Liver (tissue), 9 donors: ENCODE results near the gene VTCN1. TPM values are rescaled to one million over a fixed set of nuclear protein-coding genes. Genes with fewer than 3 reads are reported as not detected.

Experiments used
- DNase-seq: peaks from one replicate; pipeline ENCODE4 v3.0.0-alpha.2; 2017; ENCODE audit warnings: low spot score
- H3K27ac ChIP-seq, 2 donors: one replicate each; pipeline ENCODE4 v1.7.0; 2013; ENCODE audit warnings: inconsistent platforms in 2 of 2, low read length in 2 of 2, control low read depth in 1 of 2, low read depth in 1 of 2, mild to moderate bottlenecking in 1 of 2
- H3K27me3 ChIP-seq, 4 donors: one replicate each; pipeline versions ENCODE4 v1.6.1 to v1.7.0; 2013; ENCODE audit warnings: low read length in 3 of 4, inconsistent platforms in 1 of 4, mild to moderate bottlenecking in 1 of 4, moderate library complexity in 1 of 4; ENCODE audit not compliant: control insufficient read depth in 4 of 4, insufficient read depth in 4 of 4
- H3K36me3 ChIP-seq, 4 donors: one replicate each; pipeline versions ENCODE4 v1.6.1 to v1.7.0; 2013; ENCODE audit warnings: low read length in 3 of 4, mild to moderate bottlenecking in 3 of 4, low read depth in 1 of 4, moderate library complexity in 1 of 4; ENCODE audit not compliant: control insufficient read depth in 4 of 4, insufficient read depth in 3 of 4
- H3K4me1 ChIP-seq, 4 donors: one replicate each; pipeline versions ENCODE4 v1.6.1 to v1.7.0; 2013; ENCODE audit warnings: low read length in 3 of 4, mild to moderate bottlenecking in 3 of 4, moderate library complexity in 1 of 4; ENCODE audit not compliant: control insufficient read depth in 4 of 4, insufficient read depth in 4 of 4
- H3K4me3 ChIP-seq, 3 donors: one replicate each; pipeline versions ENCODE4 v1.6.1 to v1.7.0; 2013; ENCODE audit warnings: low read length in 3 of 3, control low read depth in 1 of 3, low read depth in 1 of 3, mild to moderate bottlenecking in 1 of 3
- H3K9ac ChIP-seq, 2 donors: one replicate each; pipeline ENCODE4 v1.7.0; 2013; ENCODE audit warnings: low read length in 2 of 2, mild to moderate bottlenecking in 2 of 2, moderate library complexity in 2 of 2, control low read depth in 1 of 2, low read depth in 1 of 2
- H3K9me3 ChIP-seq, 4 donors: one replicate each; pipeline versions ENCODE4 v1.6.1 to v1.7.0; 2013; ENCODE audit warnings: low read length in 3 of 4; ENCODE audit not compliant: control insufficient read depth in 4 of 4
- ATF3 ChIP-seq: IDR thresholded peaks from 2 replicates; pipeline ENCODE4 v1.6.1; 2016; ENCODE audit warnings: antibody characterized with exemption
- CTCF ChIP-seq: fragments of 150-350 bp; IDR thresholded peaks from 2 replicates; pipeline ENCODE4 v1.5.1; 2017; ENCODE audit warnings: improper control_type of control experiment, low read depth, low read length; ENCODE audit not compliant: missing input control
- EGR1 ChIP-seq, 2 donors: IDR thresholded peaks; 2 replicates each; pipeline ENCODE4 v1.6.1; 2016 to 2018; ENCODE audit warnings: antibody characterized with exemption in 2 of 2, low read depth in 2 of 2
- FOXA1 ChIP-seq: IDR thresholded peaks from 2 replicates; pipeline ENCODE4 v1.6.1; 2016; ENCODE audit warnings: antibody characterized with exemption
- FOXA2 ChIP-seq: IDR thresholded peaks from 2 replicates; pipeline ENCODE4 v1.6.1; 2016; ENCODE audit warnings: antibody characterized with exemption
- GABPA ChIP-seq, 2 donors: IDR thresholded peaks in 1 of 2; conservative IDR thresholded peaks in 1 of 2; 2 replicates each; pipeline ENCODE4 v1.6.1; 2016; ENCODE audit warnings: antibody characterized with exemption in 2 of 2, mild to moderate bottlenecking in 1 of 2, moderate library complexity in 1 of 2
- HNF4A ChIP-seq, 2 donors: conservative IDR thresholded peaks; 2 replicates each; pipeline ENCODE4 v1.6.1; 2016; ENCODE audit warnings: antibody characterized with exemption in 2 of 2, mild to moderate bottlenecking in 2 of 2
- HNF4G ChIP-seq: IDR thresholded peaks from 2 replicates; pipeline ENCODE4 v1.6.1; 2016; ENCODE audit warnings: antibody characterized with exemption
- JUND ChIP-seq, 2 donors: IDR thresholded peaks; 2 replicates each; pipeline ENCODE4 v1.6.1; 2016; ENCODE audit warnings: antibody characterized with exemption in 2 of 2
- NR2F2 ChIP-seq: IDR thresholded peaks from 2 replicates; pipeline ENCODE4 v1.6.1; 2016; ENCODE audit warnings: antibody characterized with exemption
- RAD21 ChIP-seq, 2 donors: IDR thresholded peaks; 2 replicates each; pipeline ENCODE4 v1.6.1; 2016; ENCODE audit warnings: antibody characterized with exemption in 2 of 2, mild to moderate bottlenecking in 2 of 2
- RXRA ChIP-seq, 2 donors: IDR thresholded peaks; 2 replicates each; pipeline ENCODE4 v1.6.1; 2017 to 2018; ENCODE audit warnings: antibody characterized with exemption in 2 of 2, mild to moderate bottlenecking in 1 of 2
- SP1 ChIP-seq: IDR thresholded peaks from 2 replicates; pipeline ENCODE4 v1.6.1; 2018; ENCODE audit warnings: antibody characterized with exemption, mild to moderate bottlenecking
- TAF1 ChIP-seq: conservative IDR thresholded peaks from 2 replicates; pipeline ENCODE4 v1.6.1; 2016; ENCODE audit warnings: antibody characterized with exemption, mild to moderate bottlenecking
- YY1 ChIP-seq: IDR thresholded peaks from 2 replicates; pipeline ENCODE4 v1.6.1; 2016; ENCODE audit warnings: antibody characterized with exemption, mild to moderate bottlenecking
- ZBTB33 ChIP-seq: IDR thresholded peaks from 2 replicates; pipeline ENCODE4 v1.6.1; 2016; ENCODE audit warnings: antibody characterized with exemption
- WGBS: extraction: QIAGEN DNeasy Blood & Tissue Kit; methylation state at CpG from one replicate; pipeline ENCODE4 v1.1.7; 2013; 5-methylcytosine and 5-hydroxymethylcytosine counted together
- polyA plus RNA-seq, 2 donors: library from polyadenylated mRNA; stranded (reverse) in 1 of 2; unstranded in 1 of 2; fragments of 200-250 nt in 1 of 2; fragments of >200 nt in 1 of 2; fragmentation: Nextera tagmentation in 1 of 2; extraction: Ambion mirVana in 1 of 2; gene quantifications; one replicate each; pipeline versions ENCODE4 v1.2.1 to v1.2.3, GENCODE V29; 2013 to 2015
- total RNA-seq, 2 donors: library from RNA; depleted of rRNA; stranded (reverse); fragments of >200 nt; gene quantifications; one replicate each; pipeline ENCODE4 v1.2.3, GENCODE V29; 2014
- TF ChIP-seq, protein P1 (sequence below): IDR thresholded peaks from 2 replicates; pipeline ENCODE4 v1.6.1; 2016; ENCODE audit warnings: antibody characterized with exemption
- TF ChIP-seq, protein P2 (sequence below): IDR thresholded peaks from 2 replicates; pipeline ENCODE4 v1.6.1; 2016; ENCODE audit warnings: antibody characterized with exemption, mild to moderate bottlenecking
- donor health status: healthy.
- donor health status: healthy.
- donor health status: healthy.
- donor health status: healthy.
- donor health status: healthy.

VTCN1 gene
- total and polyA plus RNA-seq, 4 donors: 0.28 to 1.0 (median 0.45) TPM

- no peak for DNase-seq
- no peaks in the 10 kb centered on the region for H3K4me1 ChIP-seq
- 84% methylated on average over 3 of the region's 3 CpGs for WGBS
- H3K36me3 ChIP-seq: no peaks in the 10 kb centered on the region
- TF ChIP-seq ATF3 (no peak), YY1 (no peak), CTCF (no peak), HNF4A (conservative IDR thresholded peaks at IDR 0.05) (no peak), ZBTB33 (no peak), JUND (IDR thresholded peaks at IDR 0.05) (no peak), FOXA1 (no peak), RAD21 (IDR thresholded peaks at IDR 0.05) (no peak), TAF1 (no peak), GABPA (IDR thresholded peaks at IDR 0.05 in 1 of 2, conservative IDR thresholded peaks at IDR 0.05 in 1 of 2) (no peak), RXRA (IDR thresholded peaks at IDR 0.05) (no peak), FOXA2 (no peak), EGR1 (IDR thresholded peaks at IDR 0.05; ENCODE audit: low read depth in 2 of 2) (no peak), NR2F2 (no peak), SP1 (no peak), HNF4G (no peak)
- TF ChIP-seq, protein P1, sequence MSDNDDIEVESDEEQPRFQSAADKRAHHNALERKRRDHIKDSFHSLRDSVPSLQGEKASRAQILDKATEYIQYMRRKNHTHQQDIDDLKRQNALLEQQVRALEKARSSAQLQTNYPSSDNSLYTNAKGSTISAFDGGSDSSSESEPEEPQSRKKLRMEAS: no peak
- TF ChIP-seq, protein P2, sequence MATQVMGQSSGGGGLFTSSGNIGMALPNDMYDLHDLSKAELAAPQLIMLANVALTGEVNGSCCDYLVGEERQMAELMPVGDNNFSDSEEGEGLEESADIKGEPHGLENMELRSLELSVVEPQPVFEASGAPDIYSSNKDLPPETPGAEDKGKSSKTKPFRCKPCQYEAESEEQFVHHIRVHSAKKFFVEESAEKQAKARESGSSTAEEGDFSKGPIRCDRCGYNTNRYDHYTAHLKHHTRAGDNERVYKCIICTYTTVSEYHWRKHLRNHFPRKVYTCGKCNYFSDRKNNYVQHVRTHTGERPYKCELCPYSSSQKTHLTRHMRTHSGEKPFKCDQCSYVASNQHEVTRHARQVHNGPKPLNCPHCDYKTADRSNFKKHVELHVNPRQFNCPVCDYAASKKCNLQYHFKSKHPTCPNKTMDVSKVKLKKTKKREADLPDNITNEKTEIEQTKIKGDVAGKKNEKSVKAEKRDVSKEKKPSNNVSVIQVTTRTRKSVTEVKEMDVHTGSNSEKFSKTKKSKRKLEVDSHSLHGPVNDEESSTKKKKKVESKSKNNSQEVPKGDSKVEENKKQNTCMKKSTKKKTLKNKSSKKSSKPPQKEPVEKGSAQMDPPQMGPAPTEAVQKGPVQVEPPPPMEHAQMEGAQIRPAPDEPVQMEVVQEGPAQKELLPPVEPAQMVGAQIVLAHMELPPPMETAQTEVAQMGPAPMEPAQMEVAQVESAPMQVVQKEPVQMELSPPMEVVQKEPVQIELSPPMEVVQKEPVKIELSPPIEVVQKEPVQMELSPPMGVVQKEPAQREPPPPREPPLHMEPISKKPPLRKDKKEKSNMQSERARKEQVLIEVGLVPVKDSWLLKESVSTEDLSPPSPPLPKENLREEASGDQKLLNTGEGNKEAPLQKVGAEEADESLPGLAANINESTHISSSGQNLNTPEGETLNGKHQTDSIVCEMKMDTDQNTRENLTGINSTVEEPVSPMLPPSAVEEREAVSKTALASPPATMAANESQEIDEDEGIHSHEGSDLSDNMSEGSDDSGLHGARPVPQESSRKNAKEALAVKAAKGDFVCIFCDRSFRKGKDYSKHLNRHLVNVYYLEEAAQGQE: no peak
- H3K27me3 ChIP-seq: peaks cover 0 to 4% (median under 1%) of the 10 kb centered on the region in 4 donors
- H3K4me3 ChIP-seq: no peak overlapping the region
- H3K9me3 ChIP-seq: no peaks in the 10 kb centered on the region
- no peak overlapping the region for H3K9ac ChIP-seq
- H3K27ac ChIP-seq: no peak overlapping the region
Measured at GRCh38 chr1:117208580-117208979, 2.1 kb downstream of the VTCN1 start.
